ENCODE data around the gene MBD3L3.
"Not testable (repeated sequence)": the region's sequence is repeated elsewhere in the genome, so short reads cannot be mapped to it uniquely, and the experiment has no call there.

DNA sequence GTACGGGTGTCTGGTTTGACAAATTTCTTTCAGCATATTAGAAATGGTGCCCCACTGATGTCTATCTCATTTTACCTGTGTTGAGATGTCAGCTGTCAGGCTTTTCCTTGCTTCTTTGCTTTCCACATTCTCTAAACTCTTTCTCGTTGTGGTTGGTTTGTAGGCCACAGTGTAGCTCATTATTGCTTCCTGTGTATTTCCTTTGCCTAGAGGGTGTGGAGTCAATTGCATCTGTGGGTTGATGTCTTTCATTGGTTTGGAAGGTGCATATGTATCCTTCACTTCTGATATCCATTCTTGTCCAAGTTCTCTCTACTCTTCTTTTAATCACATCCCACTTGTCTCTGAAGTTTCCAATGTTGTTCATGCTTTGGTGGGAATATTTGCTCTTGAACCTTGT is 16.9 kb downstream of the MBD3L3 start:
- TF ChIP-seq, protein P1, sequence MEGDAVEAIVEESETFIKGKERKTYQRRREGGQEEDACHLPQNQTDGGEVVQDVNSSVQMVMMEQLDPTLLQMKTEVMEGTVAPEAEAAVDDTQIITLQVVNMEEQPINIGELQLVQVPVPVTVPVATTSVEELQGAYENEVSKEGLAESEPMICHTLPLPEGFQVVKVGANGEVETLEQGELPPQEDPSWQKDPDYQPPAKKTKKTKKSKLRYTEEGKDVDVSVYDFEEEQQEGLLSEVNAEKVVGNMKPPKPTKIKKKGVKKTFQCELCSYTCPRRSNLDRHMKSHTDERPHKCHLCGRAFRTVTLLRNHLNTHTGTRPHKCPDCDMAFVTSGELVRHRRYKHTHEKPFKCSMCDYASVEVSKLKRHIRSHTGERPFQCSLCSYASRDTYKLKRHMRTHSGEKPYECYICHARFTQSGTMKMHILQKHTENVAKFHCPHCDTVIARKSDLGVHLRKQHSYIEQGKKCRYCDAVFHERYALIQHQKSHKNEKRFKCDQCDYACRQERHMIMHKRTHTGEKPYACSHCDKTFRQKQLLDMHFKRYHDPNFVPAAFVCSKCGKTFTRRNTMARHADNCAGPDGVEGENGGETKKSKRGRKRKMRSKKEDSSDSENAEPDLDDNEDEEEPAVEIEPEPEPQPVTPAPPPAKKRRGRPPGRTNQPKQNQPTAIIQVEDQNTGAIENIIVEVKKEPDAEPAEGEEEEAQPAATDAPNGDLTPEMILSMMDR (conservative IDR thresholded peaks at IDR 0.05 in 1 of 2, IDR thresholded peaks at IDR 0.05 in 1 of 2; ENCODE audit: low read depth in 1 of 2, low read length in 2 of 2) = not testable (repeated sequence)
- not testable (repeated sequence) for TF ChIP-seq EZH2 (IDR thresholded peaks at IDR 0.05; ENCODE audit: low read length, missing control alignments)

Data from fibroblast of lung (primary cell).